Kidney (tissue), 14 donors: ENCODE data around the gene SUCLG2. TPM values are rescaled to one million over a fixed set of nuclear protein-coding genes. Genes with fewer than 3 reads are reported as not detected.

ENCODE experiments used
- DNase-seq, 5 donors: peaks; one replicate each; pipeline ENCODE4 v3.0.0-alpha.2; 2013 to 2020
- FAIRE-seq: peaks from 2 replicates; lab custom pipeline; 2012; peaks lifted over from hg19 to GRCh38; lab: Jason Lieb, UNC
- H3K27ac ChIP-seq, 2 donors: one replicate each; pipeline ENCODE4 v1.7.0; 2013; ENCODE audit warnings: low read depth in 2 of 2, low read length in 2 of 2, inconsistent platforms in 1 of 2
- H3K27me3 ChIP-seq: one replicate; pipeline ENCODE4 v1.7.1; 2013; ENCODE audit warnings: low read length, inconsistent platforms; ENCODE audit not compliant: control insufficient read depth, insufficient read depth
- H3K36me3 ChIP-seq, 3 donors: one replicate each; pipeline versions ENCODE4 v1.7.0 to v1.7.1; 2013; ENCODE audit warnings: low read length in 3 of 3, control low read depth in 1 of 3, inconsistent platforms in 1 of 3; ENCODE audit not compliant: insufficient read depth in 3 of 3, control insufficient read depth in 2 of 3
- H3K4me1 ChIP-seq, 3 donors: one replicate each; pipeline versions ENCODE4 v1.7.0 to v1.7.1; 2013; ENCODE audit warnings: low read length in 3 of 3, inconsistent platforms in 1 of 3, low read depth in 1 of 3; ENCODE audit not compliant: control insufficient read depth in 2 of 3, insufficient read depth in 2 of 3
- H3K4me3 ChIP-seq, 3 donors: one replicate each; pipeline versions ENCODE4 v1.7.0 to v1.8.1; 2013; ENCODE audit warnings: low read length in 3 of 3, control low read depth in 1 of 3, inconsistent platforms in 1 of 3
- H3K9ac ChIP-seq, 3 donors: one replicate each; pipeline versions ENCODE4 v1.7.0 to v1.7.1; 2013; ENCODE audit warnings: low read length in 3 of 3, control low read depth in 1 of 3, inconsistent platforms in 1 of 3
- H3K9me3 ChIP-seq, 3 donors: one replicate each; pipeline versions ENCODE4 v1.7.0 to v1.7.1; 2013; ENCODE audit warnings: low read length in 3 of 3, control low read depth in 1 of 3, inconsistent platforms in 1 of 3; ENCODE audit not compliant: control insufficient read depth in 2 of 3, insufficient read depth in 1 of 3
- intact Hi-C: fragments of 100-400 bp; cut with DNase I; formaldehyde crosslinking; loops from one replicate; pipeline ENCODE4 v1.11.1; 2022
- polyA plus RNA-seq: library from polyadenylated mRNA; stranded (reverse); fragments of 350-450 nt; fragmentation: Illumina TruSeq; extraction: RNeasy Lipid Tissue Mini Kit (QIAGEN cat#74804); gene quantifications from one replicate; pipeline ENCODE4 v1.2.3, GENCODE V29; 2014; ENCODE audit warnings: low read depth, low replicate concordance; ENCODE audit not compliant: insufficient read depth
- total RNA-seq: library from RNA; stranded (reverse); fragmentation: NEBNext Ultra II Directional; extraction: Animal tissue kit (Norgen Biotek cat#: 25700); gene quantifications from one replicate; pipeline ENCODE4 v1.2.1, GENCODE V29; 2021
- TF ChIP-seq, protein P1 (sequence below): IDR thresholded peaks from 3 replicates; pipeline ENCODE4 v1.5.1; 2012; ENCODE audit warnings: mild to moderate bottlenecking, moderate library complexity, borderline replicate concordance; ENCODE audit not compliant: insufficient read depth; ENCODE audit errors: extremely low read depth
- donor health status: control.
- donor health status: control.
- donor health status: control.
- donor health status: control.
- donor health status: control.
- donor health status: DM: yes; HTN: yes; CAD: no.
- donor health status: Normal renal cell carcinoma (clear cell type).

Gene SUCLG2
- total and polyA plus RNA-seq, 2 donors from 2014 or later, result 62.8 to 117 TPM

DNA sequence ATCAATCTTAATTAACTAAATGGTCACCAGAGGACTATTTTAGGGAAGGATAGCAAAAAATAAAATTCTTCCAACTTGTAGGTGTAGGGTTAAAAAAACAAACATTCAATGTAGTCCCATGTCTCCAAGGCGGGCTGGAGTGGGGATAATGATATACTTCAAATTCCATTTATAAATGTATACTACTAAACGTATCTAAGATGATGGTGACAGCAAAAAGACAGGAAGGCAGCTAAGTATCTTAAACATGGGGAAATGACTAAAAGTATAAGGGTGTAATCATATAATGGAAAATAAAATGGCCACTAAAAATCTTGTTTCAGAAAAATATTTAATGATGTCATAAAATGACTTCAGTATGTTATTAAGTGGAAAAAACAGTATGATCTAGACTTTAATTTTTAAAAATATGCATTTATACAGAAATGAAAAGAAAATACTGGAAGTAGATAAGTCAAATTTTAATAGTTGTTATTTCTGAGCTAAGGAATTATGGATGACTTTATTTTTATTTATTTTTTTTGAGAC, 181.7 kb downstream of the SUCLG2 start:
- no peak for DNase-seq
- H3K9me3 ChIP-seq, result no peaks in the 10 kb centered on the region
- H3K4me1 ChIP-seq, result no peaks in the 10 kb centered on the region
- H3K27ac ChIP-seq, result no peak overlapping the region
- H3K4me3 ChIP-seq, result no peak overlapping the region
- no peak overlapping the region for H3K9ac ChIP-seq
- intact Hi-C loops, result no loop called here
- TF ChIP-seq, protein P1, sequence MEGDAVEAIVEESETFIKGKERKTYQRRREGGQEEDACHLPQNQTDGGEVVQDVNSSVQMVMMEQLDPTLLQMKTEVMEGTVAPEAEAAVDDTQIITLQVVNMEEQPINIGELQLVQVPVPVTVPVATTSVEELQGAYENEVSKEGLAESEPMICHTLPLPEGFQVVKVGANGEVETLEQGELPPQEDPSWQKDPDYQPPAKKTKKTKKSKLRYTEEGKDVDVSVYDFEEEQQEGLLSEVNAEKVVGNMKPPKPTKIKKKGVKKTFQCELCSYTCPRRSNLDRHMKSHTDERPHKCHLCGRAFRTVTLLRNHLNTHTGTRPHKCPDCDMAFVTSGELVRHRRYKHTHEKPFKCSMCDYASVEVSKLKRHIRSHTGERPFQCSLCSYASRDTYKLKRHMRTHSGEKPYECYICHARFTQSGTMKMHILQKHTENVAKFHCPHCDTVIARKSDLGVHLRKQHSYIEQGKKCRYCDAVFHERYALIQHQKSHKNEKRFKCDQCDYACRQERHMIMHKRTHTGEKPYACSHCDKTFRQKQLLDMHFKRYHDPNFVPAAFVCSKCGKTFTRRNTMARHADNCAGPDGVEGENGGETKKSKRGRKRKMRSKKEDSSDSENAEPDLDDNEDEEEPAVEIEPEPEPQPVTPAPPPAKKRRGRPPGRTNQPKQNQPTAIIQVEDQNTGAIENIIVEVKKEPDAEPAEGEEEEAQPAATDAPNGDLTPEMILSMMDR, result no peak
- peak; percentile 27 for FAIRE-seq
- H3K36me3 ChIP-seq, result no peaks in the 10 kb centered on the region
- H3K27me3 ChIP-seq, result no peaks in the 10 kb centered on the region

- no peaks in the 10 kb centered on the region for H3K36me3 ChIP-seq
- no peak for FAIRE-seq
- no peak for DNase-seq
- no peak overlapping the region for H3K27ac ChIP-seq
- H3K4me3 ChIP-seq, result no peak overlapping the region
- intact Hi-C loops, result no loop called here
- H3K27me3 ChIP-seq, result no peaks in the 10 kb centered on the region
- no peaks in the 10 kb centered on the region for H3K4me1 ChIP-seq
- TF ChIP-seq, protein P1, result no peak
- no peaks in the 10 kb centered on the region for H3K9me3 ChIP-seq
- H3K9ac ChIP-seq, result no peak overlapping the region
These were observed 184.2 kb downstream of the SUCLG2 start for GRCh38 chr3:67470207-67470606.

- H3K9ac ChIP-seq, result no peak overlapping the region
- FAIRE-seq (no peak), DNase-seq (no peak)
- H3K4me1 ChIP-seq, result no peaks in the 10 kb centered on the region
- no peaks in the 10 kb centered on the region for H3K27me3 ChIP-seq
- no peaks in the 10 kb centered on the region for H3K36me3 ChIP-seq
- H3K27ac ChIP-seq, result no peak overlapping the region
- TF ChIP-seq, protein P1, result no peak
- no peaks in the 10 kb centered on the region for H3K9me3 ChIP-seq
- intact Hi-C loops, result no loop called here
- H3K4me3 ChIP-seq, result no peak overlapping the region
These were observed 185.9 kb downstream of the SUCLG2 start for GRCh38 chr3:67468511-67468910.

GRCh38 chr3:67463656-67464055, 190.8 kb downstream of the SUCLG2 start:
- DNase-seq, result no peak

More at GRCh38 chr3:67463656-67464055, 190.8 kb downstream of the SUCLG2 start:
- TF ChIP-seq, protein P1, result no peak
- FAIRE-seq, result no peak
- no peaks in the 10 kb centered on the region for H3K4me1 ChIP-seq
- intact Hi-C loops, result no loop called here
- no peak overlapping the region for H3K4me3 ChIP-seq
- no peaks in the 10 kb centered on the region for H3K36me3 ChIP-seq
- no peak overlapping the region for H3K27ac ChIP-seq
- no peaks in the 10 kb centered on the region for H3K27me3 ChIP-seq
- no peaks in the 10 kb centered on the region for H3K9me3 ChIP-seq
- H3K9ac ChIP-seq, result no peak overlapping the region
